ENCODE measurements around the gene ARHGAP10.

DNA sequence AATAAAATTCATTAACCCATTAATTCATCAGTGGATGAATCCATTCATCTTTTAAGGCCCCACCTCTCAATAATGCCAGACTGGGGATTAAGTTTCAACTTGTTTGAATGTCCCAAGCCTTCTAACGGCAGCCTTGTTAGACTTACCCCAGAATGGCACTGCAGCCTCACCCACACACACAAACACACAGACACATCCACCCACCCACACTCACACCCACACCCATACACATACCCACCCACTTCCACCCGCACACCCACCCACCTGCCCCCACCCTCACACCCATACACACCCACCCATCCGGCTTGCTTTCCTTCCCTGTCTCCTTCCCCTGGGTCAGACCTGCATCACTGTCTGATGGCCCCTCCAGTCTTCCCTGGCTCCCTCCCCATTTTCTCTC, 102.6 kb downstream of the ARHGAP10 start:
- TF ChIP-seq POLR2A (IDR thresholded peaks at IDR 0.05), result no peak
- TF ChIP-seq, protein P1, sequence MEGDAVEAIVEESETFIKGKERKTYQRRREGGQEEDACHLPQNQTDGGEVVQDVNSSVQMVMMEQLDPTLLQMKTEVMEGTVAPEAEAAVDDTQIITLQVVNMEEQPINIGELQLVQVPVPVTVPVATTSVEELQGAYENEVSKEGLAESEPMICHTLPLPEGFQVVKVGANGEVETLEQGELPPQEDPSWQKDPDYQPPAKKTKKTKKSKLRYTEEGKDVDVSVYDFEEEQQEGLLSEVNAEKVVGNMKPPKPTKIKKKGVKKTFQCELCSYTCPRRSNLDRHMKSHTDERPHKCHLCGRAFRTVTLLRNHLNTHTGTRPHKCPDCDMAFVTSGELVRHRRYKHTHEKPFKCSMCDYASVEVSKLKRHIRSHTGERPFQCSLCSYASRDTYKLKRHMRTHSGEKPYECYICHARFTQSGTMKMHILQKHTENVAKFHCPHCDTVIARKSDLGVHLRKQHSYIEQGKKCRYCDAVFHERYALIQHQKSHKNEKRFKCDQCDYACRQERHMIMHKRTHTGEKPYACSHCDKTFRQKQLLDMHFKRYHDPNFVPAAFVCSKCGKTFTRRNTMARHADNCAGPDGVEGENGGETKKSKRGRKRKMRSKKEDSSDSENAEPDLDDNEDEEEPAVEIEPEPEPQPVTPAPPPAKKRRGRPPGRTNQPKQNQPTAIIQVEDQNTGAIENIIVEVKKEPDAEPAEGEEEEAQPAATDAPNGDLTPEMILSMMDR (IDR thresholded peaks at IDR 0.05), result no peak

Measured in Peyer's patch (tissue), 4 donors.